Stimulated activated CD4-positive, alpha-beta T cell treated with anti-CD3 and anti-CD28 coated beads, Interleukin-4, amount 100 ng/mL, for 24 hours (primary cell): ENCODE measurements around the gene OR7G1.
"Not testable (repeated sequence)": the region's sequence is repeated elsewhere in the genome, so short reads cannot be mapped to it uniquely, and the experiment has no call there.

Source experiments
- DNase-seq: peaks from one replicate; pipeline ENCODE4 v3.0.0-alpha.2; 2020

Gene OR7G1

DNA sequence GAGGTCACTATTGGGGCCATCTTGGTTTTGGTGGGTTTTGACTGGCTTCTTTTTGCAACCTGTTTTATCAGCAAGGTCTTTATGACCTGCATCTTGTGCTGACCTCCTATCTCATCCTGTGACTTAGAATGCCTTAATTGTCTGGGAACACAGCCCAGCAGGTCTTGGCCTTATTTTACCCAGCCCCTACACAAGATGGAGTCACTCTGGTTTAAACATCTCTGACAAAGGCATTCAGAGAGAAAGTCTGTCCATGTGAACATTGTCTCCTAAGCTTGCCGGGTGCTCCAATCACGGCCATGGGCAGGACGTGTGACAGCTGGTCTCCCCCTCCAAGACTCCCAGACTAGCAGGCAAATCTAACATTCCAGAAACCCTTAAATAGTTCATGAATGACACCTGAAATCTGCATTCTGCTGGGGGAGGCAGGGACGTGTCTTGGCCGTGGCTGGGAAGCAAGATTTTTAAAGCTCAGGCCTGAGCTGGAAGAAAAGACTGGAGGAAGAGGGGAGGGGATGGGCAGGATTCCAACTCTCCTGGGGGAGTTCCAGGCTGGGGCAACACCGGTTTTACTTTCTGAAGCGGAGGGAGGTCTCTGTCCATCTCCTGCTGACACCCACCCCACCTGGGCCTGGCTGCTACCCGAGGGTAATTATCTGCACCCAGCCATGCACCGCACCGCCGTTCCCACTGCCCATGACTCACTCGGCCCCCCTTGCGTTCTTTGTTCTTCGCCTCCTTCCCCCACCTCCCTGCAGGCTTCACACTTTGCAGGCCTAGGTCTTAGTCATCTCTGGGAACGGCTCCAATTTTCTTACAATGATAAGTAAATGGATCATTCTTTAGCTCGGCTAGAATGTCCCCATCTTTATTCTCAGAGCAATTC is 40.3 kb downstream of the OR7G1 start:
- no peak for DNase-seq

DNA sequence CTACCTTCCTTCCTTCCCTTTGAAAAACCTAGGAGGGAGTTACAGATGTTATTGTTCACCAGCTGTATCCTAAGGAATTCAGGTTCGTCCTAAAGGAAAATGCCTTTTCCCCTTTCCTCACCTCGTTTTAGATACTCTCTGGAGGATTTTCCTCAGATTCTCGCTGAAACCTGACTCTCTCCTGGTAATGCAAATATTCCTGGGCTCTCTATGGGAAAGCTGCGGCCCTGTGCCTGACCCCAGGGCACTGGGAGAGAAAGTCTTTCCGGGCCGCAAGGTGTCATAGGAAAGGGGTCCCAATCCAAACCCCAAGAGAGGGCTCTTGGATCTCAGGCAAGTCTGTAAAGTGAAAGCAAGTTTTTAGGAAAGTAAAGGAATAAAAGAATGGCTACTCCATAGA is 41.8 kb downstream of the OR7G1 start:
- DNase-seq, result no peak

GRCh38 chr19:9071720-9072119 is 43.8 kb downstream of the OR7G1 start:
- DNase-seq, result not testable (repeated sequence)

DNA sequence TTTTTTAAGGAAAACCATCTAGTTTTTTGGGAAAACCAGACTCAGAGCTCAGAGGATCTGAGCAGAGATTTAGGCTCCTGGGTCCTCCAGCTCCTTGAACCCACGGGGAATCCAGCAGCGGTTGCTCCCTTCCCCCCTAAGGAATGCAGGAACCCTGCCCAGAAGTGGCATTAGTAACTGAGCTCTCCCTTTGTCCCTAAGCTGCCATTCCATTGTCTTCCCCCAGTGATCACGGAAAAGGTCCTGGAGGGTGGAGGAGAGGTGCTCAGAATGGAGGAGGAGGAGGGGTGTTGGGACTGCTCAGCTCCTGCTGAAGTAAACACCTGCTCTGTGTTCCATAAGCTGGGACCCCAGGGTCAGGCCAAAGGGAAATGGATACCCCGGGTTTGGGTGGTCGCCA is 45.5 kb downstream of the OR7G1 start:
- DNase-seq, result no peak

GRCh38 chr19:9065457-9066014 is 50.0 kb downstream of the OR7G1 start:
- DNase-seq, result no peak
